Thymus (tissue), 11 donors: ENCODE data around the gene MRTFB. TPM values are rescaled to one million over a fixed set of nuclear protein-coding genes. Genes with fewer than 3 reads are reported as not detected.
"Not testable (repeated sequence)": the region's sequence is repeated elsewhere in the genome, so short reads cannot be mapped to it uniquely, and the experiment has no call there.

Experiments used
- DNase-seq, 9 donors: peaks; one replicate each; pipeline ENCODE4 v3.0.0-alpha.2; 2013; ENCODE audit warnings: low spot score in 9 of 9, low read depth in 6 of 9, missing footprints in 1 of 9
- H3K27ac ChIP-seq, 2 donors: one replicate each; pipeline ENCODE4 v1.5.1; 2013; ENCODE audit warnings: control low read depth in 1 of 2, low read depth in 1 of 2, low read length in 1 of 2, mild to moderate bottlenecking in 1 of 2, moderate library complexity in 1 of 2
- H3K27me3 ChIP-seq, 2 donors: one replicate each; pipeline ENCODE4 v1.5.1; 2013; ENCODE audit warnings: low read length in 1 of 2; ENCODE audit not compliant: control insufficient read depth in 2 of 2, insufficient read depth in 1 of 2
- H3K36me3 ChIP-seq, 2 donors: one replicate each; pipeline ENCODE4 v1.5.1; 2013; ENCODE audit warnings: low read length in 1 of 2, mild to moderate bottlenecking in 1 of 2, moderate library complexity in 1 of 2; ENCODE audit not compliant: control insufficient read depth in 2 of 2, insufficient read depth in 2 of 2
- H3K4me1 ChIP-seq, 2 donors: one replicate each; pipeline ENCODE4 v1.5.1; 2013; ENCODE audit warnings: low read length in 2 of 2; ENCODE audit not compliant: control insufficient read depth in 2 of 2, insufficient read depth in 2 of 2
- H3K4me3 ChIP-seq, 2 donors: one replicate each; pipeline ENCODE4 v1.5.1; 2013; ENCODE audit warnings: low read length in 2 of 2, control low read depth in 1 of 2, mild to moderate bottlenecking in 1 of 2
- H3K9me3 ChIP-seq, 2 donors: one replicate each; pipeline ENCODE4 v1.5.1; 2013; ENCODE audit warnings: low read length in 1 of 2, mild to moderate bottlenecking in 1 of 2; ENCODE audit not compliant: control insufficient read depth in 2 of 2, insufficient read depth in 1 of 2
- WGBS: extraction: QIAGEN DNeasy Blood & Tissue Kit; methylation state at CpG from one replicate; pipeline ENCODE4 v1.1.7; 2013; 5-methylcytosine and 5-hydroxymethylcytosine counted together
- polyA plus RNA-seq: library from polyadenylated mRNA; stranded (reverse); fragments of 200-250 nt; gene quantifications from one replicate; pipeline ENCODE4 v1.2.3, GENCODE V29; 2013
- total RNA-seq: library from RNA; stranded (reverse); fragments of 120-200 nt; gene quantifications from one replicate; pipeline ENCODE4 v1.2.4, GENCODE V29; 2013
- donor health status: healthy.

MRTFB gene
- total and polyA plus RNA-seq, 2 donors = 8.3 to 10.7 TPM

GRCh38 chr16:14041164-14041563, 30.0 kb upstream of the MRTFB start:
- 84% methylated on average over 4 of the region's 4 CpGs for WGBS
- Histone ChIP-seq H3K27ac (no peak overlapping the region), H3K9me3 (no peaks in the 10 kb centered on the region)

DNA sequence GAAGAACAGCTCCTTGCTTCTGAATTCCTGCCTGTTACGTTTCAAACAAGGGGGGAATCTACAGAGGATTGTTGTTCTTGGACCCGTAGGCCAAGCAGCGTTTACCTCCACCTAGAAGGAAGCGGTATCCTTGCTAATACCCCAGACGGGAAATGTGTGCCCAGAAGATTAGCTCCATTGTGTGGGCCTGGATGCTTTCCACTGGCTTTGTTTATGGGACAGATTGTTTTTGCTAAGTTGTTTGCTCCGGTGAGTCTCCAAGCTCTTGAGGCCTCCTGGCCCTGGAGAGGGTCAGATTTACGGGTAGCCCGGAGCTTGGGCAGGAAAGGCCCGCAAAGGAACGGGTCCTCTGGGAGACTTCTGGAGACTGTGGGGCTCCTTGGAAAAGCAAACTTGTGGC, 28.4 kb upstream of the MRTFB start:
- no peak overlapping the region for H3K4me3 ChIP-seq
- no peak for DNase-seq
- no peaks in the 10 kb centered on the region for H3K27me3 ChIP-seq
- no peaks in the 10 kb centered on the region for H3K9me3 ChIP-seq
- H3K27ac ChIP-seq = no peak overlapping the region
- WGBS = 91% methylated on average over 10 of the region's 10 CpGs
- no peaks in the 10 kb centered on the region for H3K4me1 ChIP-seq
- no peaks in the 10 kb centered on the region for H3K36me3 ChIP-seq

More at GRCh38 chr16:14041164-14041563, 30.0 kb upstream of the MRTFB start:
- H3K36me3 ChIP-seq = no peaks in the 10 kb centered on the region
- no peak for DNase-seq
- no peaks in the 10 kb centered on the region for H3K27me3 ChIP-seq
- H3K4me1 ChIP-seq = no peaks in the 10 kb centered on the region
- H3K4me3 ChIP-seq = no peak overlapping the region

GRCh38 chr16:14043278-14043677, 27.8 kb upstream of the MRTFB start:
- no peaks in the 10 kb centered on the region for H3K9me3 ChIP-seq
- 90% methylated on average over 6 of the region's 6 CpGs for WGBS
- no peaks in the 10 kb centered on the region for H3K4me1 ChIP-seq
- no peaks in the 10 kb centered on the region for H3K27me3 ChIP-seq
- no peak overlapping the region for H3K4me3 ChIP-seq
- DNase-seq = no peak
- no peaks in the 10 kb centered on the region for H3K36me3 ChIP-seq
- H3K27ac ChIP-seq = no peak overlapping the region

DNA sequence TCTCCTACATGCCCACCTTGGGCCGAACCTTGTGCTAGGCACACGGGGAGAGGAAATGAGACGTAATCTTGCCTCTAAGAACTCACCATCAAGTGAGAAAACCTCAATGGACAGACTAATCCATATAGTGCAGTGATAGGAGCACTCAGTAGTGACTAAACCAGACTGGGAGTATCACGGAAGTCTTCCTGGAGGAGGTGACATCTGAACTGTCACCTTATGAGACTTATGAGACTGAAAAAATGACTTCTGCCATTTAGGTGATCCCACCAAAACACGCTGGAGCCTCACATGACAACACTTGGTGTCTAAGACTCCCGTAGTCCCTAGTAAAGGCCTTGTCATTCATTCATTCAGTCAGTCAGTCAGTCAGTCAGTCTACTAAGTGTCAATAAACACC, 27.3 kb upstream of the MRTFB start:
- 86% methylated on average over 6 of the region's 6 CpGs for WGBS
- no peaks in the 10 kb centered on the region for H3K4me1 ChIP-seq
- H3K9me3 ChIP-seq = no peaks in the 10 kb centered on the region
- H3K27ac ChIP-seq = no peak overlapping the region
- DNase-seq = no peak
- H3K4me3 ChIP-seq = no peak overlapping the region
- no peaks in the 10 kb centered on the region for H3K36me3 ChIP-seq
- H3K27me3 ChIP-seq = no peaks in the 10 kb centered on the region

DNA sequence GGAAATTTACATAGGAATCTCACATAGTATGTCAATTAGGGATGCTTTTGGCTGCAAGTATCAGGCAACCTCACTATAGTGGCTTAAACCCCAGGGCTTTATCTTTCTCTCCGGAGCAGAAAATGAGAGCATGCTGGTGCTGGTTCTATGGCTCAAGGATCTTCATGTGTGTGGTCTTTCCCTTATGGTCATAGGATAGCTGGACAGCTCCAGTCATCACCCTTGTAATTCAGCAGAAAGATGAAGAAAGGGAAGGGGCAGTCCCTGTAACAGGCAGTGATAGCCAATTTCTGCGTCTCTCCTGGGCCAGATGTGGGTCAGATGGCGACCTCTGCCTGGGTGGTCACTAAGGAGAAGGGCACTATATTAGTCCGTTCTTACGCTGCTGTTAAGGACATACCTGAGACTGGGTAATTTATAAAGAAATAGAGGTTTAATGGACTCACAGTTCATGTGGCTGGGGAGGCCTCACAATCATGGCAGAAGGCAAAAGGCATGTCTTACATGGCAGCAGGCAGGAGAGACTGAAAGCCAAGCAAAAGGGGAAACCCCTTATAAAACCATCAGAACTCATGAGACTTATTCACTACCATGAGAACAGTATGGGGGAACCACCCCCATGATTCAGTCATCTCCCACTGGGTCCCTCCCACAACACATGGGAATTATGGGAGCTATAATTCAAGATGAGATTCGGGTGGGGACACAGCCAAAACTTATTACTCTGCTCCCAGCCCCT, 23.8 kb upstream of the MRTFB start:
- not testable (repeated sequence) for H3K27ac ChIP-seq, H3K36me3 ChIP-seq
- 88% methylated on average over 6 of the region's 6 CpGs for WGBS

DNA sequence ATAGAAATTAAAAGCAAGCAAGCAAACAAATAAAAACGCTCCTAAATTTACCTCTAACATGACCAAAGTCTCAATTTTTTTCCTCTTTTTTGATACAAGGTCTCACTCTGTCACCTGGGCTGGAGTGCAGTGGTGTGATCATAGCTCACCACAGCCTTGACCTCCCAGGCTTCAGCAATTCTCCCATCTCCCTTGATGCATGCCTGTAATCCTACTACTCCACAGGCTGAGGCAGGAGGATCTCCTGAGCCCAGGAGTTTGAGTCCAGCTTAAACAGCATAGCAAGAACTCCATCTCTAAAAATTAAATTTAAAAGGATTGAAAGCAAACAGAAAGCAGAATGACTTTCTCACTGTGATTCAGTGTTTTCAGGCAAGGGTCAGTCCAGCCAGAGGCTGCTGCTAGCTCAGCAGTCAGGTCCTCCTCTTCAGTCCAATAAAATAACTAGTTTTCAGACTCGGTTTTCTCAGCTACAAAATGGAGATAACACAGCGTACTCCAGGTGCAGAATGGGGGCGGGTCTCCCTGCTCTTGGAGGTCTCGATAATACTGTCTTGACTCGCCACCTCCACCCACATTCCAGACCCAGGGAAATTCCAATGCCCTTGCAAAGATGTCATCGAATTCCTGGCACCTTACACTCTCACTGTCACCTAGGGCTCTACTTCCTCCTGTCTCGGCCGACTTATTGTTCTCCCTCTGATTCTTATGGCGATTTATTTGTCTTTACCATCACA, 20.7 kb upstream of the MRTFB start:
- WGBS = 77% methylated on average over 10 of the region's 10 CpGs

More for the DNA sequence above, 23.8 kb upstream of the MRTFB start:
- not testable (repeated sequence) for H3K27me3 ChIP-seq, H3K9me3 ChIP-seq, H3K4me1 ChIP-seq, DNase-seq, H3K4me3 ChIP-seq

GRCh38 chr16:14051103-14051729, 19.9 kb upstream of the MRTFB start:
- Histone ChIP-seq H3K4me3 (no peak overlapping the region), H3K4me1 (no peaks in the 10 kb centered on the region), H3K27ac (no peak overlapping the region), H3K27me3 (no peaks in the 10 kb centered on the region), H3K9me3 (no peaks in the 10 kb centered on the region), H3K36me3 (no peaks in the 10 kb centered on the region)
- no peak for DNase-seq
- WGBS = 96% methylated on average over 5 of the region's 5 CpGs

More for the DNA sequence above, 20.7 kb upstream of the MRTFB start:
- no peaks in the 10 kb centered on the region for H3K27me3 ChIP-seq
- H3K4me3 ChIP-seq = no peak overlapping the region
- H3K4me1 ChIP-seq = no peaks in the 10 kb centered on the region
- no peak for DNase-seq
- H3K27ac ChIP-seq = no peak overlapping the region
- no peaks in the 10 kb centered on the region for H3K36me3 ChIP-seq
- H3K9me3 ChIP-seq = no peaks in the 10 kb centered on the region

- no peak for DNase-seq
- H3K4me3 ChIP-seq = no peak overlapping the region
- H3K27ac ChIP-seq = no peak overlapping the region
- no peaks in the 10 kb centered on the region for H3K9me3 ChIP-seq
- no peaks in the 10 kb centered on the region for H3K36me3 ChIP-seq
- H3K4me1 ChIP-seq = no peaks in the 10 kb centered on the region
- H3K27me3 ChIP-seq = peaks cover 2 to 4% of the 10 kb centered on the region in 2 donors
- WGBS = 91% methylated on average over 5 of the region's 5 CpGs
These were observed 14.1 kb upstream of the MRTFB start for GRCh38 chr16:14056970-14057369.

GRCh38 chr16:14057878-14058382, 13.2 kb upstream of the MRTFB start:
- no peaks in the 10 kb centered on the region for H3K4me1 ChIP-seq
- no peaks in the 10 kb centered on the region for H3K36me3 ChIP-seq
- H3K4me3 ChIP-seq = no peak overlapping the region
- H3K27me3 ChIP-seq = peaks cover 2 to 4% of the 10 kb centered on the region in 2 donors
- H3K9me3 ChIP-seq = no peaks in the 10 kb centered on the region
- WGBS = 77% methylated on average over 10 of the region's 10 CpGs
- DNase-seq = no peak
- H3K27ac ChIP-seq = no peak overlapping the region
